HG02840 (cell line): ENCODE data around the gene ADORA3.

Experiments
- ATAC-seq: cut with Tn5 transposase; IDR thresholded peaks from one replicate; pipeline ENCODE4 v1.9.1; 2021; ENCODE audit warnings: mild to moderate bottlenecking, moderate library complexity, moderate number of reproducible peaks; ENCODE audit not compliant: unreplicated experiment, low FRiP score

ADORA3 gene

DNA sequence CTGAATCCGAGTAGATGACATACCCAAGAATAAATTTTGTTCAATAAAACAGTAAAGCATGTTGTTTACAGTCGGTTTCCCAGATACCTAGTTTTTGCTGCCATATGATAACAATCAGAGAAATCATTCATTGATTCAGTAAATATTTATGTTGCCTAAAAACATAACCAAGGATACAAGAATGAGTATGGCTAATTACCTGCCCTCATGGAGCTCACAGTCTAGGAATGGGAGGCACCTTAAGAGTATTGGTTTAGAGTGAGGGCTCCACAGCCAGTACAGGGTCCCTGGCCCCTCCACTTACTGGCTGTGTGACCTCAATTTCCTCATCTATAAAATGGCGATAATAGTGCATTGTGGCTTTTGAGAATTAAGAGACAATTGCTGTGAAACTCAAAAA, 53.2 kb downstream of the ADORA3 start:
- ATAC-seq: no peak

DNA sequence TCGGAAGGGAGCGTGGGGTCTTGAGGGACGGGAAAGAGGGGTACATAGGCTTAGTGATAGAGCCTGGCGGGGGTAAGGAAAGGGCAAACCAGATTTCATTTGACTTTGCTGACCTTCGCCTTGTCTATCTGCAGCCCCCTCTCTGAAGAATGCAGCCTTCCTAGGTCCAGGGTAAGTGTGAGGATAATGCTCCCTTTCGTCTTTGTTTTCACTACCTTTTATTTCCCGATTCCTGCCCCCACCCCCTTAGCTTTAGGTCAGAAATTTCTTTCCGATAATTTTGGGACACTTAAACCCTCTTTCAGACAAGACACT, 53.8 kb downstream of the ADORA3 start:
- no peak for ATAC-seq
